Pulmonary artery endothelial cell (primary cell): ENCODE results near the gene TMEM17. TPM values are rescaled to one million over a fixed set of nuclear protein-coding genes. Genes with fewer than 3 reads are reported as not detected.
"Not testable (repeated sequence)": the region's sequence is repeated elsewhere in the genome, so short reads cannot be mapped to it uniquely, and the experiment has no call there.

ENCODE experiments used
- DNase-seq: peaks from one replicate; pipeline ENCODE4 v3.0.0-alpha.2; 2011; ENCODE audit warnings: low read depth, low spot score
- total RNA-seq: library from RNA; depleted of rRNA; stranded (reverse); fragments of >200 nt; gene quantifications from 2 replicates; pipeline ENCODE4 v1.2.3, GENCODE V29; 2014

The TMEM17 gene, protein sequence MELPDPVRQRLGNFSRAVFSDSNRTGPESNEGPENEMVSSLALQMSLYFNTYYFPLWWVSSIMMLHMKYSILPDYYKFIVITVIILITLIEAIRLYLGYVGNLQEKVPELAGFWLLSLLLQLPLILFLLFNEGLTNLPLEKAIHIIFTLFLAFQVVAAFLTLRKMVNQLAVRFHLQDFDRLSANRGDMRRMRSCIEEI
- total RNA-seq = 0.63 and 1.5 TPM in 2 replicates

DNA sequence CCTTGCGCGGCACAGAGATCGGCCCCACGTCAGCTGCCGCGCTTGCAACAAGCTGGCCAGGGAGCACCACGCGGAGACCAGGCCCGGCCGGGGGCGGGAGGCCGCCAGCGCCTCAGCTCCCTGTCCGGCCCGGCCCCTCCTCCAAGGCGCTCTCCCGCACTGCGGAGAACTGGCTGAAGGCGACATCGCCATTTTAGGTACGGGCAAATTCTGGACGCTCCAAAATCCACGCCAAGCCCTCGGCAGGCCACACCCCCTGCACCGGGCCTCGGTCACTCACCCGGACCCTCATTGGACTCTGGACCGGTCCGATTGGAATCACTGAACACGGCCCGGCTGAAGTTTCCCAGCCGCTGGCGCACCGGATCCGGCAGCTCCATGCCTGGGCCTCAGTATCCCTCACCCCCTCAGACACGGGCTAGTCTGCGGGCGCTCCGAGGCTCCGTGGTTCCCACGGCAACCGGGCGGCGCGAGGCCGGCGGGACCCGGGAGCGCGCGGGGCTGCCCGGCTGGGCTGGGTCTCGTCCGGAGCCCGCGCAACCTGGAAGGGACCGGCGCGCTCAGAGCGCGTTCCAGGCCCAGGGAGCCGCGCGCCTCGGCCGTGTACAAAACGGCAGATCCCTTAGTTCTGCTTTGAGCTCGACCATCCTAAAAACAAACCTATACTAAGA, at the start of gene TMEM17:
Gene TMEM17 (minus strand): TSS at position 446 of the 671 bp plus-strand sequence. CDS start 66 bp downstream, at position 380.
- DNase-seq = peak; percentile 54

DNA sequence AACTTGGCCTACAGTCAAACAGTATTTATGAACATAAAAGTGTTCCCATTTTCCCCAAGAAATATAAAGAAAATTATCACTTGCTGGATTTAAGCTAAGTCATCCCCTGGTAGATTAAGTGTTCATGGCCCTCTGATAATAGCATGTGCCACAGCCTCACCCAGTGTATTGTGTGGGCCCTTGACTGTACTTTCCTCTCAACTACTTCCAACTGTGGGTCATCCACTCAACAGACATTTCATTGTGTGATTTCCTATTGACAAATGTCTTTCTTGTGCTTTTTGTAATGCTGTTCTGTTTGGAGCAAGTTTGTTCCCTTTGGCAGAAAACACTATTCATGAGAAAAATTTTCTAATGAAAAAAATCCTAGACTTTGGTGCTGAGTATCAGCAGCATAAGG, 48.4 kb upstream of the TMEM17 start:
- no peak for DNase-seq

GRCh38 chr2:62550461-62550860, 44.5 kb upstream of the TMEM17 start:
- no peak for DNase-seq

DNA sequence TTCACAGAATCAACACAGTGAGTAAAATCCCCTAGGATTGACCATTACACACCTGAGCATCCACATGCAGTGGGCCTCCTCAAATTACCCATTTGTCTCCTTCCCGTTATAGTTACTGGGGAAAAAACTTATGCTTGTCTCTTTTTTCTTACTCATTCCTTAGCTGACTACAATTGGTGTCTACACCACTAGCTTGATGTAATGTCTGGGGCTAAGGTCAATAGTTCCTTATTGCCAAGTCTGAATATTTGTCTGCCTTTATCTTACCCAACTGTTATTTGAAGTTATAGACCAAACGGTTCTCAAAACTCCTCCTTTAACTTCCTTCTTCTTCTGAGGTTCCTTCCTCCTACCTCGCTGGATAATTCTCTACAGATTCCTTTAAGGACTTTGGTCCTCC, 41.9 kb upstream of the TMEM17 start:
- no peak for DNase-seq

- DNase-seq = no peak
These were observed 39.3 kb upstream of the TMEM17 start for GRCh38 chr2:62545261-62545660.

DNA sequence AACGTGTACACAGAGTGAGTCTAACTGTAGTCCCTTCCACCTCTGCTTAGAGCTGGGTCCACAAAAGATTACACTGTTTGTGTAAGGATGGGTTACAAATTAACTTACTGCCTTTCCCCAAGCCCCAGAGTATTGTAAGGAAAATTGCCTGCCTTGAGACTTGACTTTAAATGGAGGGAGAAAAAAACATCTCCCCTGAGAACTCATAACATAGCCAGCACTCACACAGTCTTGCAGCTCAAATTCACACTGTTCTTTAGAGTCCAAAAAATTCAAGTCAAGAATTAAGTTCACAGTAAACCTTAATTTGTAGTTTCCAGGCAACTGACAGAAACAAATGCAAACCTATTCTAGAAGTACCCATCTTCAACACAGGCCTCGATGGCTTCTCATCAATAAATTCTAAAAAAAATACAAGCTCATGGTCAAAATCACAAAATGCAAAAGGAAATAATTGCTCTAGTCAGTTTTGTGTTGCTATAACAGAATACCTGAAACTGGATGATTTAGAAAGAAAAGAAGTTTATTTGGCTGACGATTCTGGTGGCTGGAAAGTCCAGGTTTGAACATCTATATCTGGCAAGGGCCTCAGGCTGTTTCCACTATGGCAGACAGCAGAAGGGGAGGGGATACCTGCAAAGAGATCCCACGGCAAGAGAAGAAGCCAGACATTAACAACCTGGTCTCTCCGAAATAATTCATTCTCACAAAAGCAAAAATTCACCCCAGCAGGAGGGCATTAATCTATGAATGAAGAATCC, 34.6 kb upstream of the TMEM17 start:
- DNase-seq = no peak

- no peak for DNase-seq
These were observed 33.8 kb upstream of the TMEM17 start for GRCh38 chr2:62539606-62540407.

GRCh38 chr2:62538756-62539155, 32.8 kb upstream of the TMEM17 start:
- no peak for DNase-seq

GRCh38 chr2:62537814-62538213, 31.8 kb upstream of the TMEM17 start:
- DNase-seq = no peak

DNA sequence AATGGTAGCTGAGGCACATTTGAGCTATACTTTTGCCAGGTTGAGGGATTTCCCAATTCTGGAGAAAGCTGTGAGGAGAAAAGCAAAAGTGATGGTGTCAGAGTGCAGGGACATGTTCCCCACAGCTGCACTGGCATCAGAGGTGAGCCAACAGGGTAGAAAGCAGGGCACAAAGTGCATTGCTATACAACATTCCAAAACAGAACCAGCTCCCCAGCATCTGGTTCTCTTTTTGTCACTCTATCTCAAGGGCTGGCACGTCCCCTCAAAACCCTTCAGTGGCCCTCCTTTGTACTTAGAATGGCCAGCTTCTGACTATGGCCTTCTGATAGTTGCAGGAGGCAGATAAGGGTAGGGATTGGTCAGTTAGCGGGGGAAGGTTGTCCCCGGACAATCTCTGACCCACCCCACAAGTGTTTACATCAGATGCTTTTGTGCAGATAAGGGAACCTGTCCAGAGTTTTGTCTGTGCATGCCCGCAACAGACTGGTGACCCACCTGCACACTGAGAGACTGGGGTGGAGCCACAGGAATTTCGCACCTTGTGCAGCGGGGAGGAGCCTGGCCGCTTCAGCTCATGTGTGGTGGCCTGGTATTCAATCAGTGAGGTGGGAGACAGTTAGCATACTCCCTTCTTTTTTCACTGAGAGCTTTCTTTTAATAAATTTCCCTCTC, 31.0 kb upstream of the TMEM17 start:
- DNase-seq = no peak

- DNase-seq = not testable (repeated sequence)
These were observed 29.5 kb upstream of the TMEM17 start for GRCh38 chr2:62535521-62535920.

GRCh38 chr2:62531594-62531993, 25.6 kb upstream of the TMEM17 start:
- no peak for DNase-seq

DNA sequence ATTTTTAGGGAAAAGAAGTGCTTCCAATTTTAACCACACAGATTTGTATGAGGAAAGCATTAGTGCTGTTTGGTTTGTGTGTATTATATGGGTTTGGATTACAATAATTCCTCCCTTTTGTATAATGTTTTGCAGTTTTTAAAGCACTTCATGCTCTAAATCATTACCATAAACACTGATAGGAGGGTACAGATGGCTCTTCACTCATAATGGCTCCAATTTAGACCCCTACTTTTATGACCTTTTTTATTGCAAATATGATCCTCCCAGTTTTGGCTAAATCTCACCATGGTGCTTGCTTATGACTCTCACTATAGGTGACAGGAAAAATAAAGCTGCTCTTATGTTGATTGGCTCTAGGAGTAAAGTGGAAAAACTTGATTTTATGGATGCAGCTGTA, 23.8 kb upstream of the TMEM17 start:
- DNase-seq = no peak

GRCh38 chr2:62527478-62528210, 21.6 kb upstream of the TMEM17 start:
- no peak for DNase-seq

- DNase-seq = no peak
These were observed 20.8 kb upstream of the TMEM17 start for GRCh38 chr2:62526531-62527381.

GRCh38 chr2:62525549-62526269, 19.7 kb upstream of the TMEM17 start:
- no peak for DNase-seq

DNA sequence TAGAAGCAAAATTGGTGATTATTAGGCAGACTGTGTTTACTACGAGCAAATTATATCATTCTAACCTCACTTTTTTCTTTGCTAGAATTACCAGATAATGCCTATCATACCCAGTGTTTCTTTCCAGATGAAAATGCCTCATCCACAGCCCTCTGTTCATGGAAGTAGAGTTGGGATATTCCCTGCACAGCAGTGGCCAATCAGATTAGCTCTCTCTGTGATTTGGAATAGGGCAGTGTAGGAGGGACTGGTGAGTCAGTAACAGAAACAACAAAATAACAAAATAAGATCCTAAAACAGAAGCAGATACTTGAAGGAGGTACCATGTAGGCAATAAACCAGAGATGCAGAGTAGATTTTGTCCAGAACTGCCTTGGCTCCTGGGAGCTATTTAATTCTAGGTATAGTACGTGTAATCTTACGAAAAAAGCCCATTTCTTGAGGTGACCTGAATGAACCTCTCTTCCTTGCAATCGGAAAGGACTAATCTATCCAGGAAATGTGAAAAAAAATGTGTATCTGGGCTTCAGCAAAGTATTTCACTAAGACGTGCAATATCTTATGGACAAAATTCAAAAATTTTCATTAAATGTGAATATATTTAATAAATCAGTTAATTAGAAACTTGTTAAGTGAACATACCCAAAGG, 18.4 kb upstream of the TMEM17 start:
- DNase-seq = no peak

DNA sequence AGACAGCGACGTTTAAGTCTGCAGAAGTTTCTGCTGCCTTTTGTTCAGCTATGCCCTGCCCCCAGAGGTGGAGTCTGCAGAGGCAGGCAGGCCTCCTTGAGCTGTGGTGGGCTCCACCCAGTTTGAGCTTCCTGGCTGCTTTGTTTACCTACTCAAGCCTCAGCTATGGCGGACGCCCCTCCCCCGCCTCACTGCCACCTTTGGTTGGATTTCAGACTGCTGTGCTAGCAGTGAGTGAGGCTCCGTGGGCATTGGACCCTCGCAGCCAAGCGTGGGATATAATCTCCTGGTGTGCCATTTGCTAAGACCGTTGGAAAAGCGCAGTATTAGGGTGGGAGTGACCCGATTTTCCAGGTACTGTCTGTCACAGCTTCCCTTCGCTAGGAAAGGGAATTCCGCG, 15.1 kb upstream of the TMEM17 start:
- not testable (repeated sequence) for DNase-seq
